Activated CD8-positive, alpha-beta memory T cell treated with anti-CD3 and anti-CD28 coated beads for 4 hours (primary cell): ENCODE results near the gene CMSS1.

Experiments
- DNase-seq, 2 donors: peaks; one replicate each; pipeline ENCODE4 v3.0.0-alpha.2; 2020; ENCODE audit warnings: low read depth in 2 of 2

Gene CMSS1

DNA sequence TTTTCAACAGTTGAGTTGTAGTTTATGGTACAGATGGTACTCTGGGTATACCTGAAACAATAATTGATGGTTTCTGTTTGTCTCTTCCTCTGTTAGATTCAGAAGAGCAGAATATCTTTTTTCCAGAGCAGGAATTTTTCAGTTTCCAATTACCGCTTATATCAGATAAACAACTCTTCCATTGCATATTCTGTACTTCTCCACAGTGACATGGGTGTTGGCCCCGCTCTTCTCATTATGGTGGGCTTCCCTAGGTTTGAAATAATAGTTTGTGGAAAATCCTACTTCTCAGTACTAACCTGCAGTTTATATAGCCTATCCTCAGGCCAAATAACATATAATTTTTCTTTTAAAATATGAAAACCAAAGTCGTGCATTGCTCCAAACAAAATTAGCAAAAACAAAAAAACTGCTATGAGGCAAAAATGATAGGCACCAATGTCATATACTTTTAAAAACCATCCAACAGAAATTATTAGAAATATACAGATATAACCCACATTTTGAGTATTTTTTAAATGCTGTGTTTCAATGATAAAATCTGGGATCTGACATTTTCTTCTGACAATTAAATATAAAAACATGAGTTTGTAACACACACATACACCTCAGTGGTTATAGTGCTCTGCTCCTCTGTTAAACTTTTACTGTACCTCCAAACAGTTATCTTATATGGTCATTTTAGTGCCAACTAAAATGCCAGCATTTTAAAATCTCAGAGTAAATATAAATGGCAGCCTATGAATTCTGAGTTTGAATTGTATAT lies 56.8 kb downstream of the CMSS1 start:
- DNase-seq: no peak

DNA sequence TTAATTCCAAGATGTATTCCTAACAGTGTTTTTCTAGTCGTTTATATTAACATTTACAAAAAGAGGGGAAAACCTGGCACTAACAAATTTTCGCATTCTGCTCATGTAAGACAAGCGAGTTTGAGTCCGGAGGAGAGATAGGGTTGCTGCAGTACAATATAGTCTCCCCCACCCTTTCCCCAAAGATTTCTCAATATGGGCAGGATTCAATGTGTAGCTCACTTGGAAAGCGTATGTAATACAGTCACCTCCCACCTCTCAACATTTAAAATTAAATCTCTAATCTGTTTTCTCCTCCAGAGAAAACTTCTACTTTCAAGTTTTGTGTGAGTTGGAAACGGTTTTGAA lies 57.9 kb downstream of the CMSS1 start:
- no peak for DNase-seq

DNA sequence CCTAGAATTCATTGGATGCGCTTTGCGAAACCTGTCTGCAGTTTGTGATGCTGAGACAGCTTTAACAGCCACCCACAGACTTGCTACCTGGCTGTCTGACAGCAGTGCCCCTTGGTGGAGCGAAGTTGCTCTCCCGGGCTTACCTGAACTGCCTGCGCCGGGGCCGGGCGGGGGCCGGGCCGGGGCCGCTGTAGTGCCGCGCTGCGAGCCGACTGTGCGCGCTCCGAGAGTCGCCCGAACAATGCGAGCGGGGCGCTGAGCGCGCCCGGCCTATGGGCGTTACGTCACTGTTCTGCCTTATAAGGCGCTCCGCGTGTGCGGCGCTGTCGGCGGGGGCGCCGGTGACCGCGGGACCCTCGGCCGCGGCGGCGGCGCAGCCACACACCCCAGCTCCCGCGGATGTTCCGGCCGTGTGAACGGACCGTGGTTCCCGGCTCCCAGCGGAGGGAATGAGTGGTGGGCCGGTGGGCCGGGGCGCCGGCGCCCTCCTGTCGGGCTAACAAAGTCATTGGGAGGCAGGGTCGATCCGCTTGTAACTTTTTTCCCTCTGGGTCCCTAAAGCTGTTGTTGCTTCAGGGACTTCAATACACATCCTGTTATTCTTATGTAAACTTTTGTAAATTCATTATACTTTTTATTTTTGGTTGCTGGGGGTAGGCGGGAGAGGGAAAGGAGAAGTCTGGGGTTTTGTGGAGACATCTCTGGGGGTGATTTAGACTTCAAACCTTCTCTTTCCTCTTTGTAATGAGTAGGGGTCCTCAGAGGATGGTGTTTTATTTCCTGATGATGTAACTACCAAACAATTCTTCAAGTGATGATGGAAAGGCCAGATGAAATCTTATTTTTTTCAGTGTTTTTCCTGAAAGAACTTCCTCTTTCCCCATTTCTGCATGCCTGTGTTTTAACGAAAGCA lies 58.5 kb downstream of the CMSS1 start:
- DNase-seq: peak; percentile 39 to 42

DNA sequence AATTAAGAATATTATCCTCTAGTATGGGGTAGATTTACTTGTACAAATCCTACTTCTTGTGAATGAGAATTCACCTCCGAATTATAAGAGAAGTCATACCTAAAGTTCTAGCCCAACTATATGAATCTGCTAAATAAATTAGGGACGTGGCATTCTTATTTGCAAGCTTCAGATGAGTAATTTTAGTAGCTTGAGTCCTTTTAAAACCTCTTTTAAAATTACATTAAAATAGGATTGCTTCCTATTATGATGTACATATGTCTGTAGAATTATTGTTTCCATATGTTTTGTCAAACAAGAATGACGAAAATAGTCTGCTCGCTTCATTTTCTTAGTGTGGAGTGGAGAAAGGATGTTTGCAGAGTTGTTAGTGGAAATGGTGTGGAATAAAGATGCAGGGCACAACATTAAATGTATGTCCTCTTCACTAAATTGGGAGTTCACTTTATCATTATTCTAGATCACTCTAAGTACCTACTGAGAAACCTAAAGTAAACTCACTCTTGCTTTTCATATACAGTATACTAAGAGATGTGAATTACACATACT lies 59.4 kb downstream of the CMSS1 start:
- no peak for DNase-seq

- DNase-seq: no peak
These were observed 60.3 kb downstream of the CMSS1 start for GRCh38 chr3:99878005-99878404.

GRCh38 chr3:99879275-99879674 lies 61.6 kb downstream of the CMSS1 start:
- DNase-seq: no peak

GRCh38 chr3:99881121-99881524 lies 63.5 kb downstream of the CMSS1 start:
- no peak for DNase-seq

DNA sequence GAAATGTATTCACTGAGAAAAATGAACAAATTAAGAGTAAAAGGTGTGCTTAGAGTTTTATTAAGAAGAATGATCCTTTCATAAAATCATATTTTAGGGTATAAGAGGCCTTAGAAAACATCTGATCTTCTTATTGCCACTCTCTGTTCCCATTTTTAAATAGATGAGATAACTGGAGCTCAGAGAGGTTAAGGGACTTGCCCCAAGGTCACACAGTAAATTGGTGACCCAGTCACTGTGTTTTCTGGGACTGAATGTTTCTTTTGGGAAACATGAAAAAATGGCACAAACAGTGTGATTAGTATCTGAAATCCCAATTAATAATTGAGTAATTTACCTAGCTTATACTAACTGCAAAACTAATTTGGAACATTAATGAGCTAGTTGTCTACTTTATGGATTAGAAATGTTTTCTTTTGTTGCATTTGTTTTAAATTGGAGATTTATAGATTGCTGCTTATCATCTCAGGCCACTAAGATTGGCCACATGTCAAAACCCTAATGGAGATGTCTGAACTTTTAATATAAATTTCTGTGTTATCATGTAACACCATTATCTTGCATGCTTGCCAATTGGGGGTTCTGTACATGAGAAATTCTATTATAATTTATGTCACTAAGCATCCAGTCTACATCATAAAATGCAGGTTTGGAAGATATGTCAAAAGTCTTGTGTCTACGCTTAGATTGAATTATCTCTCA lies 64.9 kb downstream of the CMSS1 start:
- no peak for DNase-seq

DNA sequence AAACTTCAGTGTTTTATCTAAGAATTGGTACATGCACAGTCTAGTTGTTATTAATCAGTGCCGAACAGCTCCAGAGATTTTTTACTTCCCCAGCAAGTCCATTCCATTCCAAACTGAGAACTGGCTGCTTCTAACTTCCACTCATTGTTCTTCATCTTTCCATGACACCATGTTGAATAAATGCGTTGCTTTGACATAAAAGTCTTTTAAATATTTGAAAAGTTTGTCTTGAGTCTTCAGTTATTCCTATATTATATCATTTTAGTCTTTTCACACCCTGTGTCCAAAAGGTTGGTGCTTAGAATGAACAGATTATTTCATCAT lies 65.4 kb downstream of the CMSS1 start:
- DNase-seq: no peak

- DNase-seq: no peak
These were observed 66.0 kb downstream of the CMSS1 start for GRCh38 chr3:99883693-99884092.

- DNase-seq: no peak
These were observed 66.8 kb downstream of the CMSS1 start for GRCh38 chr3:99884484-99884883.

DNA sequence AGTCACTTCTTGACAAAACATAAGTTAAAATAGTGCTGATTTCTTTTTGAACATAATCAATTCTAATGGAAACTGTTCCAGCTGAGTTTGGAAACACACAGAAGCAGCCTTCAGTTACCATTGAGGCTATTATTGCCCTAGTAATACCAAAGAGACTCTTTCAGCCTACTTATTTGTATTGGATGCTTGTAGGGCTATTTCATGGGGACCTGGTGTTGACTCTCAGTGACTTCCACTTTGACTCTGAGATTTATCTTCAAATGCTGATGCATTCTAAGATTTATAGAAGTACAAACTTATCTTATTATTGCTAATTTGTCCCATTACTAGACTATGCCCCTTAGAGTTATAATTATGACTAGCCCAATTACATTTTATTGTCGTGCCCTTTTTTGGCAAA lies 67.4 kb downstream of the CMSS1 start:
- no peak for DNase-seq

DNA sequence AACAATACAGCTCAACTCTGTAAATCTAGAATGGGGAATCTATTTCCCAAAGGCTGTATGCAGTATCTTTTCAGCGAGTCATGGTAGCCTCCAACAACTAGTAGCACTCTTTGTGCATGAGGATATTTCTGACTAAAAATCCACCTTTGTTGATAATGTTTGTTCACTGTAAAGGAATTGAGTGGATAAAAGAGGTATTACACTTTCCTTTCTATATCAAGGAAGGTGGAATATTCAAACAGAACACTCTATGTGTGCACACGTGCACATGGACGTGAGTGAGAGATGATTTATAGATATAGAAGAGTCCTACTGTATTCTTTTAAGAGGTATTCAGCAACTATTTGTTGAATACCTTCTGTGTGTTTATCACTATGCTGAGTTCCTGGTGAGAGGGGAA lies 68.2 kb downstream of the CMSS1 start:
- no peak for DNase-seq

DNA sequence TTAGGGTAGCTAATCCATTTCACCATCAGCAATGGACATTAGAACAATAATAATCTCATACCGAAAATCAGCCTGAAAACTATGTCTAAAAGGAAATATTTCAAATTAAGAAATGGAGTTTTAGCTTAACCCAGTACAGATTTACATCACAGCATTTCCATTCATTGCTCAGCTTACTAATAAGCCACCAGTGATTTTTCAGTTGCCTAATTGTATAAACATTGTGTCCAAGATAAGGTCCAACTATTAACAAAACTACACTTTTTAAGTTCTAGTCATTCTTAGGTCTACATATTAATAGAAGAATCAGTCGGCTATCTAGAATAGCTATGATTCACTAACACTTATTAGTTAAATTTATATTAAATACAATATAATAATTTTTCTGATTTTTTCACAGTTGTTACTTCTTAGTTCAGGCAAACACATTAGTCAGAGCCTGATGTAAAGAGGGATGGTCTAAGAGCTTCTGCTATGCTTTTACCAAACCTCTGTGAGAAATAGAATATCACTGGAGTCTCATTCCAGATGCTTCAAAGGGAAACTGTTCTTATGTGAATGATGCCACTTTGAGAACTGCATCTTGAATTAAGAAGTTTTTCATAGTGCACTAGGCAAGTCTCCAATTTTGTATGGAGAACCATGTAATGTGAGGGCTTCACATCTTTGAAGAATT lies 74.1 kb downstream of the CMSS1 start:
- no peak for DNase-seq

- DNase-seq: no peak
These were observed 74.7 kb downstream of the CMSS1 start for GRCh38 chr3:99892332-99892731.

- no peak for DNase-seq
These were observed 77.6 kb downstream of the CMSS1 start for GRCh38 chr3:99895131-99895696.

GRCh38 chr3:99895703-99896441 lies 78.2 kb downstream of the CMSS1 start:
- DNase-seq: no peak

DNA sequence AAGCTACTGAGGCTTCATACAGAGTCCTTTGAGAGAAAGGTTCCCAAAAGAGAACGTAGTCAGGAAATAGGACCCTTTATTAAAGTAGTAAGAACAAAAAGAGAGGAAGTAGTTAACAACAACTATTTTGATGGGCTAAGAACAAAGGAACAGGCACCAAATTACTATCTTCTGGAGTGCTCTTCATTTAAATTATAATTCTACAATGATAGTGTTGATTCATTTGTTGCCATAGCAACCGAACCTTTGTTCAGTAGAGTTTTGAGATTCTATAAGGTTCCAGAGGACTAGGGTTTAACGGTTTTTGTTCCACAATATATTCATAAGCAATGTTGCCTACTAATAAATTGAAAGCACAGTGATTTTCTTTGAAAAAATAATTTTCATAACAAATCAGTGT lies 78.8 kb downstream of the CMSS1 start:
- DNase-seq: no peak

GRCh38 chr3:99899603-99900002 lies 81.9 kb downstream of the CMSS1 start:
- DNase-seq: no peak

GRCh38 chr3:99900248-99900647 lies 82.6 kb downstream of the CMSS1 start:
- DNase-seq: no peak
